GM12878 (cell line): ENCODE measurements around the gene MNT. TPM values are rescaled to one million over a fixed set of nuclear protein-coding genes. Genes with fewer than 3 reads are reported as not detected.

Experiments used
- ATAC-seq: fragments of 200-7000 bp; cut with Tn5 transposase; 3 replicates; pipeline ENCODE4 v1.9.1; 2020; ENCODE audit warnings: mild to moderate bottlenecking, moderate library complexity
- BruUV-seq: library from RNA; stranded (reverse); fragments of 400-500 nt; replicated peaks from 2 replicates; lab custom pipeline; 2021; lab: Mats Ljungman, UMichigan
- CTCF ChIA-PET: fragments of 300-600 bp; sonication (Branson Sonifier 250); formaldehyde crosslinking; extraction: SDS; loops from one replicate; lab custom pipeline; 2021; ENCODE audit warnings: inconsistent platforms; lab: Yijun Ruan, JAX
- POLR2A ChIA-PET: fragments of 350-600 bp; formaldehyde crosslinking; extraction: SDS; loops from one replicate; lab custom pipeline; 2021; ENCODE audit warnings: inconsistent platforms; lab: Charles Lee
- RAD21 ChIA-PET: fragments of 300-600 bp; sonication (Branson Sonifier 250); formaldehyde crosslinking; loops from one replicate; lab custom pipeline; 2023; ENCODE audit warnings: antibody characterized with exemption; ENCODE audit not compliant: unreplicated experiment; lab: Charles Lee
- SMC1A ChIA-PET: fragments of 300-600 bp; sonication (Branson Sonifier 250); formaldehyde crosslinking; loops from one replicate; lab custom pipeline; 2023; ENCODE audit not compliant: unreplicated experiment, uncharacterized antibody; lab: Charles Lee
- DNase-seq: peaks from one replicate; pipeline ENCODE4 v3.0.0-alpha.2; 2011; ENCODE audit warnings: low read depth, low spot score
- FAIRE-seq: peaks from 3 replicates; lab custom pipeline; 2011; peaks lifted over from hg19 to GRCh38; lab: Jason Lieb, UNC
- H2AFZ ChIP-seq: 2 replicates; pipeline ENCODE4 v1.6.0; 2011; ENCODE audit warnings: low read depth, low read length, control low read depth; ENCODE audit not compliant: control insufficient read depth
- H3K27ac ChIP-seq: 2 replicates; pipeline ENCODE4 v1.5.1; 2011; ENCODE audit warnings: control low read depth; ENCODE audit not compliant: control insufficient read depth, insufficient read depth
- H3K27me3 ChIP-seq, 2 experiments: replicated peaks in 1 of 2; 2 replicates each; pipeline versions ENCODE4 v1.6.0 to v1.6.1; 2011; ENCODE audit warnings: low read length in 1 of 2; ENCODE audit not compliant: control insufficient read depth in 2 of 2, insufficient read depth in 2 of 2
- H3K36me3 ChIP-seq, 2 experiments: 2 replicates each; pipeline ENCODE4 v1.5.1; 2011; ENCODE audit warnings: low read length in 1 of 2; ENCODE audit not compliant: control insufficient read depth in 2 of 2, insufficient read depth in 2 of 2
- H3K4me1 ChIP-seq: 2 replicates; pipeline ENCODE4 v1.6.1; 2011; ENCODE audit warnings: mild to moderate bottlenecking, low read length, moderate library complexity, mixed read lengths; ENCODE audit not compliant: control insufficient read depth, insufficient read depth
- H3K4me2 ChIP-seq: 2 replicates; pipeline ENCODE4 v1.6.0; 2011; ENCODE audit warnings: control low read depth; ENCODE audit not compliant: control insufficient read depth, insufficient read depth
- H3K4me3 ChIP-seq: fragments of 200-600 bp; sonication (generic); 2 replicates; pipeline ENCODE4 v1.5.1; 2016
- H3K79me2 ChIP-seq: 2 replicates; pipeline ENCODE4 v1.6.0; 2011; ENCODE audit warnings: low read length; ENCODE audit not compliant: control insufficient read depth, insufficient read depth
- H3K9ac ChIP-seq: 2 replicates; pipeline ENCODE4 v1.8.0; 2011; ENCODE audit warnings: low read length, control low read depth, mixed read lengths; ENCODE audit not compliant: control insufficient read depth, insufficient read depth
- H3K9me3 ChIP-seq: replicated peaks from 3 replicates; pipeline ENCODE4 v1.5.1; 2011; ENCODE audit warnings: mild to moderate bottlenecking, low read length; ENCODE audit not compliant: control insufficient read depth, insufficient read depth
- H4K20me1 ChIP-seq: 2 replicates; pipeline ENCODE4 v1.6.0; 2011; ENCODE audit not compliant: control insufficient read depth, insufficient read depth
- POLR2A ChIP-seq: IDR thresholded peaks from 2 replicates; pipeline ENCODE4 v1.6.1; 2011; ENCODE audit warnings: low read depth, mild to moderate bottlenecking, low read length
- RAD51 ChIP-seq: fragments of 450-650 bp; IDR thresholded peaks from 2 replicates; pipeline ENCODE4 v1.6.1; 2016; ENCODE audit warnings: moderate library complexity, mild to moderate bottlenecking, inconsistent platforms
- RFX5 ChIP-seq: IDR thresholded peaks from 2 replicates; pipeline ENCODE4 v1.6.1; 2011; ENCODE audit warnings: low read depth, low read length, improper control_type of control experiment
- SMC3 ChIP-seq: IDR thresholded peaks from 2 replicates; pipeline ENCODE4 v1.6.1; 2011; ENCODE audit warnings: low read length, improper control_type of control experiment, borderline replicate concordance
- TCF12 ChIP-seq: IDR thresholded peaks from 2 replicates; pipeline ENCODE4 v1.6.1; 2011; ENCODE audit warnings: low read depth, mild to moderate bottlenecking, low read length
- YY1 ChIP-seq: IDR thresholded peaks from 2 replicates; pipeline ENCODE4 v1.6.1; 2011; ENCODE audit warnings: low read depth, mild to moderate bottlenecking, low read length
- WGBS: methylation state at CpG from one replicate; pipeline ENCODE4 v1.1.6; 2016; ENCODE audit warnings: low lambda C conversion rate; ENCODE audit not compliant: insufficient replicate concordance, insufficient coverage; ENCODE audit errors: missing lambda C conversion rate; 5-methylcytosine and 5-hydroxymethylcytosine counted together
- in situ Hi-C: fragments of 300-500 bp; cut with MboI; formaldehyde crosslinking; loops from 9 replicates; pipeline ENCODE4 v1.14.3; 2018; ENCODE audit warnings: mixed read lengths
- intact Hi-C: fragments of 100-400 bp; cut with micrococcal nuclease; formaldehyde crosslinking; loops from one replicate; pipeline ENCODE4 v1.14.2; 2022; ENCODE audit not compliant: unreplicated experiment
- polyA plus RNA-seq, 11 experiments: library from polyadenylated mRNA; depleted of rRNA in 4 of 11; unstranded in 6 of 11; stranded (reverse) in 5 of 11; fragments of >200 nt; fragmentation: Nextera tagmentation in 4 of 11; fragmentation: Illumina TruSeq in 1 of 11; extraction: Ambion mirVana in 4 of 11; extraction: Trizol in 1 of 11; gene quantifications; 1 replicate in 1 of 11; 2 replicates in 10 of 11; pipeline versions ENCODE4 v1.2.1 to v1.2.3, GENCODE V29; 2011 to 2016; ENCODE audit warnings: inconsistent platforms in 2 of 11, missing spikeins in 2 of 11, low read depth in 1 of 11
- total RNA-seq, 4 experiments: library from RNA; depleted of rRNA in 3 of 4; stranded (reverse); fragments of >200 nt in 3 of 4; fragmentation: Illumina TruSeq in 1 of 4; extraction: Trizol in 1 of 4; gene quantifications; 2 replicates each; pipeline versions ENCODE4 v1.2.1 to v1.2.3, GENCODE V29; 2013 to 2021
- TF ChIP-seq, protein P1 (sequence below): fragments of 450-650 bp; conservative IDR thresholded peaks from 2 replicates; pipeline ENCODE4 v1.6.1; 2017; ENCODE audit warnings: mild to moderate bottlenecking, moderate library complexity
- TF ChIP-seq, protein P2 (sequence below): fragments of 450-650 bp; IDR thresholded peaks from 2 replicates; pipeline ENCODE4 v1.6.1; 2016; ENCODE audit warnings: mild to moderate bottlenecking

The MNT gene
- total and polyA plus RNA-seq, 10 of the 15 experiments (the other 5 are each of a cell fraction or from before 2014, with no cell fraction given): 0.31 to 15.9 (median 3.8) TPM

DNA sequence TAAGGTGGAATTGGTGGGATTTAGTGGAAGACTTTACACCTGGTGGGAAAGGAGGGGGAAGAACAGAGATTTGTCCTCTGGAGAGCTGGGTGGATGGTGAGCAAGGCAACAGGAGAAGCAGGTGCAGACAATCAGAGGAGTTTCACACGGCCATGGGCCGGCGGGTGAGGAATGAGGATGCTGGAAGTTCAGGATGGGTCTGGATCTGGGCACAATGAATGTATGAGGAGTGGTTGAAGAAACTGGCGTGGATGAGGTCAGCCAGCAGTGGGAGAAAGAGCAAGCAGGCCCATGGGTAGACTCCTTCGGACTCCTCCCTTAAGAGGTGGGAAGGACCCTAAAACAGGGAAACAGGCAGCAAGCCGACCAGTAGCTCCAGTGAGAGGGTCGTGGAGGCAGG lies 10.1 kb upstream of the MNT start:
- no peak for FAIRE-seq

DNA sequence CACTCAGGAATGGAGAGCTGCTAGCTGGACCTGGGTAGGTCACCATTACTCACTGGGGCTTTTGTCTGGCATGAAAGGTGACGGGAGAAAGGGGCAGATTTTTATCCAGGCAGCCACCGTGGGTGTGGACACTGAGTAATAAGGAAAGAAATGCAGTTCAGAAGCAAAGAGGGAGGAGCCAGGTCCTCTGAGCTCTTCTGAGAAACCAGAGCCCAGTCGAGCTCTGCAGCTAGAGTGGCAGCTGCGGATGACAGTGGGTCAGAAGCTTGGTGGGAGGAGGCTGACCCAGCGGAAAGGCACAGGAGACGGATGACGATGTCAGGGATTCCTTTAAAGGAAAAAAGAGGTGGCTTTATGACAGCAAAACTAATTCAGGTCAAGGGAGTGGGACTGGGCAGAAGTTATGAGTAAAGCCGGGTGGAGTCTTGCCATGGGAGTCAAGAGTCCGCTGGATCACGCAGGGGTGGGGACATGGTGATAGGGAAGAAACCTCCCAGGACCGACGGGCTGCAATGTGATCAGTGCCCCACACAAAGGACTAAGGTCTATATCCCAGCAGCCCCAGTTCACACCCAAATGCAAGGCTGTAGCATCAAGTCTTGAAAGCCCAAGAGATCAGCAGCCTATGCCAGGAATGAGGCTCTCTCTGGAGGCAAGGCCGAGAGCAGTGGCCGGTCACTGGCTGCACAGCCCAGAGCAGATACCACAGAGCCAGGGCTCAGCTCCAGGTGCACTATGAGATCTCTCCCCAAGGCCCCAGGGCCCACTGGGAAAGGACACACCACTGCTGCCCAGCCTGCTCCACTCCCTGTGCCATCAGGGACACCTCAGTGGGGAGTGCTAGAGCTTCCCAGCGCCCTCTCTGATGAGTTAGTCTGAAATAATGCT lies 6.3 kb upstream of the MNT start:
- Histone ChIP-seq H3K27me3 (no peaks in the 10 kb centered on the region), H2AFZ (no peak overlapping the region), H3K27ac (no peak overlapping the region), H3K4me2 (no peak overlapping the region), H3K36me3 (no peaks in the 10 kb centered on the region), H3K4me1 (peaks cover 4% of the 10 kb centered on the region), H4K20me1 (no peaks in the 10 kb centered on the region), H3K4me3 (no peak overlapping the region), H3K9me3 (no peaks in the 10 kb centered on the region), H3K9ac (no peak overlapping the region), H3K79me2 (no peaks in the 10 kb centered on the region)
- DNase-seq (no peak), FAIRE-seq (no peak), ATAC-seq (no peak)
- TF ChIP-seq SMC3 (no peak), RAD51 (no peak), POLR2A (no peak), TCF12 (no peak), YY1 (no peak)
- TF ChIP-seq, protein P1, sequence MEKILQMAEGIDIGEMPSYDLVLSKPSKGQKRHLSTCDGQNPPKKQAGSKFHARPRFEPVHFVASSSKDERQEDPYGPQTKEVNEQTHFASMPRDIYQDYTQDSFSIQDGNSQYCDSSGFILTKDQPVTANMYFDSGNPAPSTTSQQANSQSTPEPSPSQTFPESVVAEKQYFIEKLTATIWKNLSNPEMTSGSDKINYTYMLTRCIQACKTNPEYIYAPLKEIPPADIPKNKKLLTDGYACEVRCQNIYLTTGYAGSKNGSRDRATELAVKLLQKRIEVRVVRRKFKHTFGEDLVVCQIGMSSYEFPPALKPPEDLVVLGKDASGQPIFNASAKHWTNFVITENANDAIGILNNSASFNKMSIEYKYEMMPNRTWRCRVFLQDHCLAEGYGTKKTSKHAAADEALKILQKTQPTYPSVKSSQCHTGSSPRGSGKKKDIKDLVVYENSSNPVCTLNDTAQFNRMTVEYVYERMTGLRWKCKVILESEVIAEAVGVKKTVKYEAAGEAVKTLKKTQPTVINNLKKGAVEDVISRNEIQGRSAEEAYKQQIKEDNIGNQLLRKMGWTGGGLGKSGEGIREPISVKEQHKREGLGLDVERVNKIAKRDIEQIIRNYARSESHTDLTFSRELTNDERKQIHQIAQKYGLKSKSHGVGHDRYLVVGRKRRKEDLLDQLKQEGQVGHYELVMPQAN: no peak
- TF ChIP-seq, protein P2, sequence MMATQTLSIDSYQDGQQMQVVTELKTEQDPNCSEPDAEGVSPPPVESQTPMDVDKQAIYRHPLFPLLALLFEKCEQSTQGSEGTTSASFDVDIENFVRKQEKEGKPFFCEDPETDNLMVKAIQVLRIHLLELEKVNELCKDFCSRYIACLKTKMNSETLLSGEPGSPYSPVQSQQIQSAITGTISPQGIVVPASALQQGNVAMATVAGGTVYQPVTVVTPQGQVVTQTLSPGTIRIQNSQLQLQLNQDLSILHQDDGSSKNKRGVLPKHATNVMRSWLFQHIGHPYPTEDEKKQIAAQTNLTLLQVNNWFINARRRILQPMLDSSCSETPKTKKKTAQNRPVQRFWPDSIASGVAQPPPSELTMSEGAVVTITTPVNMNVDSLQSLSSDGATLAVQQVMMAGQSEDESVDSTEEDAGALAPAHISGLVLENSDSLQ: no peak
- SMC1A ChIA-PET: interaction anchor here (1.0 to 2.1 kb wide), 3 partner anchors 9 to 24 kb away, joined by 5 to 18 read pairs (median 9); no protein-coding TSS in a partner anchor
- in situ Hi-C loops: loop anchor here (25.0 kb wide), 1 partner anchor 605 kb away; no protein-coding TSS in a partner anchor
- intact Hi-C loops: loop anchor here (10.0 kb wide), 1 partner anchor 188 kb away; the partner anchor contains the start of gene PAFAH1B1
- no TSS peak for BruUV-seq
- RAD21 ChIA-PET: interaction anchor here (0.6 to 2.4 kb wide), 3 partner anchors 9 to 167 kb away, joined by 3 to 14 read pairs (median 9); no protein-coding TSS in a partner anchor
- CTCF ChIA-PET: interaction anchor here (0.6 to 9.8 kb wide), 3 partner anchors 9 to 36 kb away, joined by 3 to 105 read pairs (median 17); no protein-coding TSS in a partner anchor
- POLR2A ChIA-PET: interaction anchor here (0.5 to 0.9 kb wide), 3 partner anchors 15 to 44 kb away, joined by 3 to 4 read pairs (median 4); no protein-coding TSS in a partner anchor
- WGBS: 76% methylated on average over 15 of the region's 15 CpGs

More for the DNA sequence above, 10.1 kb upstream of the MNT start:
- H2AFZ ChIP-seq: no peak overlapping the region
- no peaks in the 10 kb centered on the region for H3K9me3 ChIP-seq
- H3K9ac ChIP-seq: no peak overlapping the region
- 90% methylated on average over 7 of the region's 7 CpGs for WGBS
- no peak for TF ChIP-seq RFX5
- no peak overlapping the region for H3K4me2 ChIP-seq
- no peak overlapping the region for H3K27ac ChIP-seq
- CTCF ChIA-PET: interaction anchor here (0.5 to 9.9 kb wide), 3 partner anchors 28 to 302 kb away, joined by 3 to 597 read pairs (median 5); no protein-coding TSS in a partner anchor
- intact Hi-C loops (no loop called here), in situ Hi-C loops (loop anchor here (5.0 to 25.0 kb wide), 2 partner anchors 34 to 601 kb away; no protein-coding TSS in a partner anchor)
- RAD21 ChIA-PET: interaction anchor here (10.1 kb wide), 1 partner anchor 29 kb away, joined by 376 read pairs; no protein-coding TSS in a partner anchor
- peaks cover 4 to 5% of the 10 kb centered on the region in 2 experiments for H3K36me3 ChIP-seq
- H3K27me3 ChIP-seq: no peaks in the 10 kb centered on the region
- no peak overlapping the region for H3K4me3 ChIP-seq
- H3K4me1 ChIP-seq: no peaks in the 10 kb centered on the region
- no peaks in the 10 kb centered on the region for H4K20me1 ChIP-seq
- H3K79me2 ChIP-seq: no peaks in the 10 kb centered on the region
- no peak for DNase-seq
- no TSS peak for BruUV-seq
- SMC1A ChIA-PET: interaction anchor here (0.7 to 12.3 kb wide), 2 partner anchors 29 to 198 kb away, joined by 4 to 364 read pairs; no protein-coding TSS in a partner anchor
- POLR2A ChIA-PET: interaction anchor here (0.6 to 0.8 kb wide), 2 partner anchors 18 to 79 kb away, joined by 3 to 4 read pairs; no protein-coding TSS in a partner anchor
- ATAC-seq: no peak
